Stimulated activated naive CD8-positive, alpha-beta T cell treated with anti-CD3 and anti-CD28 coated beads, Interleukin-15, Interleukin-2, amounts not matched to agents 100 ng/mL and 50 ng/mL, for 24 hours (primary cell): ENCODE results near the gene ATXN1.
A peak's percentile ranks its signal among the peaks of the same experiment; 100 is the strongest.

Experiments used
- H3K27ac Mint-ChIP-seq: one replicate; pipeline ENCODE4 v1.8.0; 2021; ENCODE audit warnings: mild to moderate bottlenecking, mixed read lengths
- H3K27me3 Mint-ChIP-seq: one replicate; pipeline ENCODE4 v1.8.0; 2021; ENCODE audit warnings: mixed read lengths
- H3K36me3 Mint-ChIP-seq: one replicate; pipeline ENCODE4 v1.8.0; 2021; ENCODE audit warnings: low read depth, mixed read lengths
- H3K4me1 Mint-ChIP-seq: one replicate; pipeline ENCODE4 v1.8.0; 2021; ENCODE audit warnings: low read depth, mixed read lengths
- H3K4me3 Mint-ChIP-seq: one replicate; pipeline ENCODE4 v1.8.0; 2021; ENCODE audit warnings: mild to moderate bottlenecking, mixed read lengths
- H3K9me3 Mint-ChIP-seq: one replicate; pipeline ENCODE4 v1.8.0; 2021; ENCODE audit warnings: mixed read lengths

Gene ATXN1

DNA sequence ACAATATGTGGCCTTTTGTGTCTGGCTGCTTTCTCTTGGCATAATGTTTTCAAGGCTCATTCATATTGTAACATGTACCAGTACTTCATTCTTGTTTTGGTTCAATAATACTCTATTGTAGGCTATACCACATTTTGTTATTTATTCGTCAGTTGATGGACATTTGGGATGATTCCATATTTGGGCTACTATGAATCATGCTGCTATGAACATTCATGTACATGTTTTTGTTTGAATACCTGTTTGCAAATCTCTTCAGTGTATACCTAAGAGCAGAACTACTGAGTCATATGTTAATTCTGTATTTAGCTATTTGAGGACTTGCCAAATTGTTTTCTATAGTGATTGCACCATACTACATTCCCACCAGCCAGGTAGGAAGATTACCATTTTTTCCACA is 263.0 kb downstream of the ATXN1 start:
- no peak overlapping the region for H3K27ac Mint-ChIP-seq
- H3K9me3 Mint-ChIP-seq: peaks cover 3% of the 10 kb centered on the region
- no peaks in the 10 kb centered on the region for H3K27me3 Mint-ChIP-seq
- peaks cover 51% of the 10 kb centered on the region for H3K4me1 Mint-ChIP-seq
- H3K36me3 Mint-ChIP-seq: peaks cover 26% of the 10 kb centered on the region
- H3K4me3 Mint-ChIP-seq: no peak overlapping the region

DNA sequence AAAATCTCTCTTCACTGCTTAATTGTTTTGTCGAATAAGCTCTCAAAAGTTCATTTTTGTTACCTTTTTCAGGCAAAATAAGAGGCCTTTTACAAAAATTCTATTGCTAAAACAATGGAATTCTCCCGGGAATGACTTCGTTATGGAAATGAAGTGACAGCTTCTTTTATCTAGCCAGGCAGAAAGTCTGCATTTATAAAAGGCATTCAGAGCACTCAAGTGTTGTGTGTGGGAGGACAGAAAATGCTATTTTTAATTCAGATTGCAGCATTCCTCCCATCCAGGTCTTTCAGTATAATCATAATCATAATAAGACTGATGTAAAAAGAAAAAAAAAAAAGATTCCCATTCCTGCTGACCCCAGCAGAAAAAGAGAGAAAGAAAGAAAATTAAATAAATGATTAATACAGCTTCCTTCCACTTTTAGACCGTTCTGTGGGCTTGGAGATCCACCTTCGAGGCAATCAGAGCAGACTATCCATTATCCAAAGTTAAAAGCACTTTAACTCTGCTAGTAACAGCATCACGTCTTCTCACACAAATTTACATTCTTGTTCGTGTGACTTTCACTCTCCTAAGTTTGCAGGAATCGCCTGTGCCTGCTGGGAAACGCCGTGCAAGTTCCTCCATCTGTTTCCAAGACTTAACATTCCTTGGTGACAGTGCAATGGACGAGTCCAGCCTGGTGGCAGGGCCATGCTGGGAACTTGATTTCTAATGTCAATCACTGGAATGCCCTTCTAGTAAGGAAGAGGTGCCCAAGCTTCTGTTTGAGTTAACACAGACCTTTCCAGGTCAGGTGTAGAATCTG is 264.1 kb downstream of the ATXN1 start:
- peaks cover 52% of the 10 kb centered on the region for H3K4me1 Mint-ChIP-seq
- H3K27ac Mint-ChIP-seq: no peak overlapping the region

DNA sequence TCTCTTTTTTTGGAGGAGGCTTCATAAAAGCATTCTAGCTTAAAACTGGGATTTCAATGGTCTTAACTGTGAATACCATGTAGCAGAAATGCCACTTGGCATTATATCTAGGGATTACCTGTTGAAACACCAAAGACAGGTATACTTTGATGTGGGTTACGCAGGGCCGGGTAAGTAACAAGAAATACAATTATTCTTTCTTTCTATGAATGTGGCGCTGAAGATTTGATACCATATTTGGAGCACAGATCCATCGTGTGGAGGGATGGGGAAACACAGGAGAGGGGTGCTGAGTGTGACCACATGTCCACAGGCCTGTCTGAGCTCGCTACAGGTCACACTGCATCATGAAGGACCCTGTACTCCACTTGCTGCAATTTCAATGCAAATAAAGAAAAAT is 265.1 kb downstream of the ATXN1 start:
- Mint-ChIP-seq H3K4me1 (peaks cover 55% of the 10 kb centered on the region), H3K27ac (peak overlapping the region; percentile 5), H3K36me3 (peaks cover 21% of the 10 kb centered on the region), H3K9me3 (peaks cover 3% of the 10 kb centered on the region), H3K4me3 (no peak overlapping the region), H3K27me3 (no peaks in the 10 kb centered on the region)

More for the DNA sequence above, 264.1 kb downstream of the ATXN1 start:
- H3K36me3 Mint-ChIP-seq: peaks cover 26% of the 10 kb centered on the region
- no peaks in the 10 kb centered on the region for H3K27me3 Mint-ChIP-seq
- H3K4me3 Mint-ChIP-seq: no peak overlapping the region
- peaks cover 3% of the 10 kb centered on the region for H3K9me3 Mint-ChIP-seq

DNA sequence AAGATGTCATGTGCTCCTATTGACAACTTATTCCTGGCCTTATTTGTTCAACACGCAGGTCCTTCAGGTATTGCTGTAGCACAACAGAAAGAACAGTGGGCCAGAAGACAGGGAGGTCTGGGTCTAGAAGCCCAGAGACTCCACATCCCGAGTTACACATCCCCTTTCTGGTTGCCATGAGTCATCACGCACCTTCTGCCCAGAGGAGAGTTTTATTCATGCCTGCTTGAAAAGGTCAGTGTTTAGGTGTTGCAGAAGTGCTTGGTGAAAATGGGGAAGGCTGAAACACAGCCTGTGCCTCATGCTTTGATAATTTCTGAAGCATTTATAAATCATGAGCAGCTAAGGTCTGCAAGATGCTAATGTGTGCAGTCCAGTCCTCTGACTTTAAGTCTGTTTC is 266.5 kb downstream of the ATXN1 start:
- Mint-ChIP-seq H3K9me3 (no peaks in the 10 kb centered on the region), H3K27me3 (no peaks in the 10 kb centered on the region), H3K4me3 (no peak overlapping the region), H3K27ac (peak overlapping the region; percentile 17), H3K4me1 (peaks cover 62% of the 10 kb centered on the region), H3K36me3 (peaks cover 14% of the 10 kb centered on the region)

DNA sequence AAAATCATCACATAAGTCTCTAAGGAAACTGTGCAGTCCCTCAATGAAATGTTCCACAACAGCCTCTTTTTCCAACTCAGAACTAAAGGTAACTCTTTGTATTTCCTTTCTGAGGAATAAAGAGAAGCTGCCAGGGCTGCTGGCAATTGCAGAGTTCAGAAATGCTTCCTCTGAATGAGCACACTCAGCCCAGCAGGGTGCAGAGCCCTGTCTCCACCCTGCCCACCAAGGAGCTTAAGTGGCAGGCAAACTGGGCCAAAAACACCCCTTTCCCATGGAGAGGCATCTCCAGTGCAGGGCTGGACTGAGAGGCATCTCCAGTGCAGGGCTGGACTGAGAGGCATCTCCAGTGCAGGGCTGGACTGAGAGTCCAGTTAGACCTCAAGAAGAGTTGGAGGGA is 267.5 kb downstream of the ATXN1 start:
- Mint-ChIP-seq H3K36me3 (peaks cover 5% of the 10 kb centered on the region), H3K4me1 (peaks cover 71% of the 10 kb centered on the region), H3K4me3 (no peak overlapping the region), H3K27ac (no peak overlapping the region), H3K9me3 (no peaks in the 10 kb centered on the region), H3K27me3 (no peaks in the 10 kb centered on the region)

DNA sequence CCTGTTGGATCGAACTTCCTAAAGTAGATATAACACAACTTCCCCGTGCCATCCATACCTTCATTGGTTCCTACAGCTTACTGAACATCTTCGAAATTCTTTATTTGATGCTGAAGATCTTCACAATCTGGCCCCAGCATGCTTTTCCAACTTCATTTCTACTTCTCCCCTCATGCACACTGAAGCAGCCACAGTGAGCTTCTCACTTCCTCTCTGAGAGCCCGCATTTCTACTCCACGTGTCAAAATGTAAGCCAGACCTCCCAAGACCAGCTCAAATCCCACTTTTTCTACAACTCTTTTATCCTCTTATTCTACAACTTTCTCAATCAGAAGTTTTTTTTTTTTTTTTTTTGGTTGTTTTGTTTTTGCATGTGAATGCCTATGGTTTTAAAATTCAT is 268.1 kb downstream of the ATXN1 start:
- Mint-ChIP-seq H3K4me1 (peaks cover 72% of the 10 kb centered on the region), H3K36me3 (peaks cover 1% of the 10 kb centered on the region), H3K4me3 (no peak overlapping the region), H3K27me3 (no peaks in the 10 kb centered on the region), H3K27ac (no peak overlapping the region), H3K9me3 (no peaks in the 10 kb centered on the region)

DNA sequence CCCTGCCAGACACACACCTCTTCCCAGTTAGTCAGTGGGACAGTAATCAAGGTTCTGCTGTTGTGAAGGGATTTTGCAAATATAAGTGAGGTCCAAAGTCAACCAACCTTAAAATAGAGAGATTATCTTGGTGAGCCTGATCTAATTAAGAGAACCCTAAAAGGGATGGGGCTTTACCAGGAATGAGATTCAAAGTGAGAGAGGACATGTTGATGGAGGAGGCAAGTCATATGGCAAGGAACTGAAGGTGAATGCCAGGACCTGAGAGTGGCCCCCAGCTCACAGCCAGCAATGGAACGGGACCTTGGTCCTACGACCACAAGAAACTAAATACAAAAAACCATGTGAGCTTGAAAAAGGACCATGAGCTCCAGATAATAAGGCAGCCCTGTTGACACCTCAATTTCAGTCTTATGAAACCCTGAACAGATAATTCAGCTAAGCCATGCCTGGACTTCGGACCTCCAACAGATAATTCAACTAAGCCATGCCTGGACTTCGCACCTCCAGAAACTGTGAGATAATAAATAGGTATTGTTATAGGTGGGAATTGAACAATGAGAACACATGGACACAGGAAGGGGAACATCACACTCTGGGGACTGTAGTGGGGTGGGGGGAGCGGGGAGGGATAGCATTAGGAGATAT is 269.5 kb downstream of the ATXN1 start:
- no peak overlapping the region for H3K4me3 Mint-ChIP-seq
- no peak overlapping the region for H3K27ac Mint-ChIP-seq
- H3K4me1 Mint-ChIP-seq: peaks cover 77% of the 10 kb centered on the region

DNA sequence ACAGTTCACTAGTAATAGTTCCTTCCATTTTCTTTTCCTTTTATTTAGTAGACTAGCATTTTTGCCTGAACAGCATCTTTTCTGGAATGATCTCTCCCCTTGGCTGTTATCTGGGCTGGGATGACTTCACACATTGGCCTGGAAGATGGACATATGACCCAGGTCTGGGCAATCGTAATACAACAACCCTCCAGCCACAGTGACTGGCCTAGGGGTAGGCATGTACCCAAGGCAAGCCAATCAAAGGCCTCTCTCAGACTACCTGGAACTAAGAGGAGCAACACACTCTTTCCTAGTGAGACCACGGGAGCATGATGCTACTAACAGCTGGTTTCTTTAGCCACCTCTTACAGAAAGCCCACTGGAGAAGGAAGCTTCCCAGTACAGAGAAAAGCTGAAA is 270.6 kb downstream of the ATXN1 start:
- Mint-ChIP-seq H3K27ac (peak overlapping the region; percentile 12), H3K27me3 (no peaks in the 10 kb centered on the region), H3K4me3 (peak overlapping the region; percentile 15), H3K4me1 (peaks cover 80% of the 10 kb centered on the region), H3K36me3 (peaks cover 3% of the 10 kb centered on the region), H3K9me3 (no peaks in the 10 kb centered on the region)

More for the DNA sequence above, 269.5 kb downstream of the ATXN1 start:
- Mint-ChIP-seq H3K27me3 (no peaks in the 10 kb centered on the region), H3K36me3 (no peaks in the 10 kb centered on the region), H3K9me3 (no peaks in the 10 kb centered on the region)

DNA sequence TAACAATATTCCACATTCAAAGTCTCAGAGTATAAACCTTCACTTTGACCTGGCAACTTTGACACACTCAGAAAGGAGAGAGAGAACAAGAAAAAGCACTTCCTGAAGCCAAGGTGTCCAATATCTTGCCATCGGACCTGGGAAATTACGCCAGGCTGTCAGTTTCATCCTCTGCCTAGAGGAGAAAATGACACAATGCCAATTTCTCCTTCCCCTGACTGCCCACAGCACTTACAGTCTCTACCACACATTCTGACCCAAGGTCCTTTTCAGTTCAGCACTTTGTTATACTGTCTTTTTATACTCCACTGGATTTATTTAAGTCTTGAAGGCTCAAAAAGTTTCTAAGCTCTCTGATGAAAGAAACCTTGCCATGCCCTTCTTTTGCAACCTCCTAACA is 272.4 kb downstream of the ATXN1 start:
- Mint-ChIP-seq H3K36me3 (peaks cover 15% of the 10 kb centered on the region), H3K27ac (peak overlapping the region; percentile 40), H3K9me3 (no peaks in the 10 kb centered on the region), H3K4me3 (peak overlapping the region; percentile 14), H3K27me3 (no peaks in the 10 kb centered on the region), H3K4me1 (peaks cover 80% of the 10 kb centered on the region)

DNA sequence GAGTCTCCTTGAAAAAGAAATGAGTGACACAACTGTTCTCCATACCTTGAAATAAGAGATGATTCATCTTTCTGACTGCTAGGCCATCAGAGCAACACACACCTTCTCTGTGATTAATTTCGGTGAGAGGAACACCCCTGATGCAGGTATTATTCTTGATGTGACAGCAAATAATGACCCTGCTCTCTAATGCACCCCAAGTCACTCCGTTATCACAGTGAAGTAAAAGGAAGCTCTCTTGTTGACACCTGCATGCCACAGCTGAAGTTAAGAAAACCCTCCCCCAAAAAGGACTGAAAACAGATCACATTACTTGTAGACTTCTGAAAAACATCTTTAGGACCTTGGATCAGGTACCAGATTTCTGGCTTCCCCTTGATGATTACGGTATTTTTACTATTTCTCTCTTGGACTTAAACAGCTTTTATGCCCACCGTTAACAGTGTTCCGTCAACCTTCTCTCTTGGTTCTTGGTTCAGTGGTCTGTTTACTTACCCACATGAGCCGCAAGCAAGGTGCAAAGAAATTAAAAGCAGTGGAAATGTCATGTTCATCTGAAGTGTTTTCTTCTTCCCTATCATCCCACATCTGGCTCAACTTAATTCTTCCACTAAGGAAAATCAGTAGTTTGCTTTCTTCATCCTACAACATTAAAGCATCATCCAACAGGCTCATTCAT is 273.1 kb downstream of the ATXN1 start:
- Mint-ChIP-seq H3K27me3 (no peaks in the 10 kb centered on the region), H3K4me3 (peak overlapping the region; percentile 14), H3K27ac (peak overlapping the region; percentile 91), H3K4me1 (peaks cover 82% of the 10 kb centered on the region), H3K36me3 (peaks cover 19% of the 10 kb centered on the region), H3K9me3 (no peaks in the 10 kb centered on the region)

DNA sequence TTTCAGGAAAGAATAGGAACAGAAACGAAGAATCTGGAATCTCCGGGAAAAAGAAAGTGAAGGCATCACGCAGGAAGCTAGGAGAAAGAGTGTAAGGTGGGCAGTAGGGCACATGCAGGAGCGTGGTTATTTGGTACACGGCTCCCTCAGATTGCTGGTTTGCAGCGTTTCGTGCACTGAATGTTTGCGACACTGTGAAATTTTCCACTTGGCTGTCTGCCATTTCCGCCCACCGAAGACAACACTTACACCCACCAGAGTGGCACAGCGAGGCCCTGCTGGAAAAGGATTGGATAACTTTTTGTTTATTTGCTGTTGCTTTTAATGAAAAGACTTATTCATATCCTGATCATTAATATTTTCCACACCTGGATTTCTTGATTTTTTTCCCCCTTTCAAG is 274.6 kb downstream of the ATXN1 start:
- peak overlapping the region; percentile 91 for H3K27ac Mint-ChIP-seq
- H3K9me3 Mint-ChIP-seq: no peaks in the 10 kb centered on the region
- peaks cover 32% of the 10 kb centered on the region for H3K36me3 Mint-ChIP-seq
- peaks cover 93% of the 10 kb centered on the region for H3K4me1 Mint-ChIP-seq
- H3K27me3 Mint-ChIP-seq: no peaks in the 10 kb centered on the region
- H3K4me3 Mint-ChIP-seq: peak overlapping the region; percentile 69

DNA sequence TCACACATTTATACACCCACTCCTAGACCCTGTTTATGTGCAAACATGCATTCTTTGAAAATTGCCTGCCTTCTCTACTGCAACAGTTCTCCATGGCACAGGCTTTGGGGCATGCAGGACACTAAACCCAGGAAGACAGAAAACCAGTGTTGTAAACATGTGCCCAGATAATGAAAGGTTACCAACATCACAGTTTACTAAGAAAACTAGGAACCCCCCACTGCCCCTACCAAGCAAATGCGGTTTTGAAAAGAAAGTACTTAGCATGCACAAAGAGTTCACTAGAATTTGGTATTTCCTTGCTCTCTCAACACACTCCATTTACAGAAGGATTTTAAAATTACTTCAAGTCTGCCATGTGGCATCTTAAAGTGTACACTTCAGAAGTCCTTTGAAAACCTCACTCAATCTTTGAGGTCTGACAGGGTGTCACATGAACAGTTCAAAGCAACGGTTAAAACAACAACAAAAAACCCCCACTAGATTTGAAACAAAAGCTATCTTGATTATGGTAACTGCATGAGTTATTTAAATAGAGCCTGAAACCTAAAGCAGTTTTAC is 277.9 kb downstream of the ATXN1 start:
- H3K4me1 Mint-ChIP-seq: peaks cover 91% of the 10 kb centered on the region
- peaks cover 48% of the 10 kb centered on the region for H3K36me3 Mint-ChIP-seq
- no peaks in the 10 kb centered on the region for H3K27me3 Mint-ChIP-seq
- peak overlapping the region; percentile 94 for H3K27ac Mint-ChIP-seq
- H3K4me3 Mint-ChIP-seq: peak overlapping the region; percentile 60
- H3K9me3 Mint-ChIP-seq: no peaks in the 10 kb centered on the region

DNA sequence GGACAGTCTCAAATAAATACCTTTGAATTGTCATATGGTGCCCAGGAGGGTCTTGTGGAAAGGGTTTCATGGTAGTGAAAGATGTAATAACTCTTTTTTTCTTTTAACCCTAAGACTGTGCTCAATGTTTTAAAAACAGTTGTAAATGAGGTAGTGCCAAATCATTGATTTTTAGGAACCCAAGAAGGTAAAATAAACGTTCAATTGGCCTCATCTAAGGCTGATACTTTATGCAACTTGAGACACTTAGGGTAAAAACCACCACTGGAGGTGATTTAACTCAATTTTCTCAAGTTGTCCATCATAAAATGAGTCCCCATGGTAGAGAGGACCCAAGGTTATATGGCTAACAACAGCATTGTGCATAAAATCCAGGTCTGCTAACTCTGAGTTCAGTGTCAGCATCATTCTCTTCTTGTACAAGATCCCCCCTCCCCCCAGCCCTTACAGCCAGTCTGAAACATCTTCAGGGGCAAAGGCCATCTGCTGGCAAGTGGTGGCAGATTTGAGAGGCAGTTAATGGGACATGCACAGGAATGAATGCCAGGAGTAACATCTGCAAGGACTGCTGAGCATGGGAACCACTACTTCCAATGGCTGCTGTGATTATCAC is 278.5 kb downstream of the ATXN1 start:
- peaks cover 48% of the 10 kb centered on the region for H3K36me3 Mint-ChIP-seq
- no peaks in the 10 kb centered on the region for H3K27me3 Mint-ChIP-seq
- no peaks in the 10 kb centered on the region for H3K9me3 Mint-ChIP-seq
- peak overlapping the region; percentile 60 for H3K4me3 Mint-ChIP-seq
- H3K27ac Mint-ChIP-seq: peak overlapping the region; percentile 96
- peaks cover 91% of the 10 kb centered on the region for H3K4me1 Mint-ChIP-seq

DNA sequence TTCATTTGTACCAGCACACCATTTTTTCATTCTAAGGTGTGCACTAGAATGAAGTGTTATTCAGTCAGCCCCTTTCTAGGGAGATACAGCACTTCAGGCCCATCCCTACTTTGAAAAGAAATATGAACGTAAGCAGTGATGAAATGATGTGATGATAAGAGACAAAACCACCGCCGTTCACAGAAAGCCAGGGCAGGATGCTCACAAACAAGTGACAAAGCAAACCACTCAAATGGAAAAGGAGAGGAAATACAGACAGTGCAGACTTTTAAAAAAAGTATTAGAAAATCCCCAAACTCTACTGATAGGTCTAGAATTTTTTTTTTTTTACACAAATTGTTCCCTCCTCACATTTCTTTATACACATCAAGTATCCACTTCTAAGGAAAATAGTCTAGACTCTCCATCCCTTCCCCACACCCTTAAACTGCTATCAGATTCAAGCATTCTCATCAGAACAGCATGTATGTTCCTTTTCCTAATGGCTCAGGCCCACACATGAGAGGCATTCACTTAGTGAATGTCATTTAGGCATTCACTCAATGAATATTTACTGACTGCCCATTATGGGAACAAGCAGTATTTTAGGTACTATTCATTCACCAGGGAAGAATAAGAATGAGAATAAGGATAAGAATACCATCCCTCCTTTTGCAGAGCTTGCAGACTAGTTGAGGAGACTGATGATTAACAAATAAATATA is 279.4 kb downstream of the ATXN1 start:
- peaks cover 54% of the 10 kb centered on the region for H3K36me3 Mint-ChIP-seq
- H3K9me3 Mint-ChIP-seq: no peaks in the 10 kb centered on the region
- H3K27me3 Mint-ChIP-seq: no peaks in the 10 kb centered on the region
- H3K4me1 Mint-ChIP-seq: peaks cover 91% of the 10 kb centered on the region
- peak overlapping the region; percentile 96 for H3K27ac Mint-ChIP-seq
- peak overlapping the region; percentile 54 for H3K4me3 Mint-ChIP-seq
